ENCODE measurements around the gene ALLC.

- TF ChIP-seq CTCF (IDR thresholded peaks at IDR 0.05) (no peak), POLR2AphosphoS5 (IDR thresholded peaks at IDR 0.05) (no peak), POLR2A (IDR thresholded peaks at IDR 0.05) (no peak)
These were observed 3.2 kb downstream of the ALLC start for GRCh38 chr2:3661149-3661660.
